ENCODE results near the gene CNDP2.

The CNDP2 gene

GRCh38 chr18:74529811-74530583 is 33.8 kb downstream of the CNDP2 start:
- no peak overlapping the region for H3K4me2 ChIP-seq (ENCODE audit: low read length)

GRCh38 chr18:74530584-74530862 is 34.4 kb downstream of the CNDP2 start:
- H3K36me3 ChIP-seq (ENCODE audit: control insufficient read depth, low read length): no peaks in the 10 kb centered on the region
- no peak overlapping the region for H3K4me3 ChIP-seq (ENCODE audit: low read length)
- no peaks in the 10 kb centered on the region for H3K4me1 ChIP-seq (ENCODE audit: control insufficient read depth, low read length)
- no peak overlapping the region for H3K27ac ChIP-seq (ENCODE audit: low read depth, low read length)
- H3K4me2 ChIP-seq (ENCODE audit: low read length): no peak overlapping the region
- no peaks in the 10 kb centered on the region for H3K9me3 ChIP-seq (ENCODE audit: control insufficient read depth, insufficient read depth, low read length)
- H3K9me2 ChIP-seq (replicated peaks; ENCODE audit: control insufficient read depth, low read length): no peaks in the 10 kb centered on the region
- H3K27me3 ChIP-seq (ENCODE audit: control insufficient read depth, low read length): 0 out of 2 replicates have a peak, but pooled peaks cover 2% of the 10 kb centered on the region
- no peak for TF ChIP-seq EZH2phosphoT487 (IDR thresholded peaks at IDR 0.05; ENCODE audit: borderline replicate concordance, low read length)
- no peak for TF ChIP-seq CTCF (IDR thresholded peaks at IDR 0.05; ENCODE audit: low read depth, low read length, poor library complexity, severe bottlenecking)
- no peaks in the 10 kb centered on the region for H3F3A ChIP-seq (ENCODE audit: control insufficient read depth, insufficient read depth)
- no peaks in the 10 kb centered on the region for H4K20me1 ChIP-seq (ENCODE audit: control insufficient read depth, insufficient read depth, low read depth, low read length)
- no peaks in the 10 kb centered on the region for H3K79me2 ChIP-seq (ENCODE audit: control insufficient read depth, low read length)

More at GRCh38 chr18:74529811-74530583, 33.8 kb downstream of the CNDP2 start:
- H3K27me3 ChIP-seq (ENCODE audit: control insufficient read depth, low read length): 0 out of 2 replicates have a peak, but pooled peaks cover 2% of the 10 kb centered on the region
- H3K79me2 ChIP-seq (ENCODE audit: control insufficient read depth, low read length): no peaks in the 10 kb centered on the region
- H3K27ac ChIP-seq (ENCODE audit: low read depth, low read length): no peak overlapping the region
- H4K20me1 ChIP-seq (ENCODE audit: control insufficient read depth, insufficient read depth, low read depth, low read length): no peaks in the 10 kb centered on the region
- H3K4me3 ChIP-seq (ENCODE audit: low read length): no peak overlapping the region
- no peaks in the 10 kb centered on the region for H3F3A ChIP-seq (ENCODE audit: control insufficient read depth, insufficient read depth)
- TF ChIP-seq CTCF (IDR thresholded peaks at IDR 0.05; ENCODE audit: low read depth, low read length, poor library complexity, severe bottlenecking) (no peak), EZH2phosphoT487 (IDR thresholded peaks at IDR 0.05; ENCODE audit: borderline replicate concordance, low read length) (no peak)
- no peaks in the 10 kb centered on the region for H3K9me3 ChIP-seq (ENCODE audit: control insufficient read depth, insufficient read depth, low read length)
- no peaks in the 10 kb centered on the region for H3K36me3 ChIP-seq (ENCODE audit: control insufficient read depth, low read length)
- H3K4me1 ChIP-seq (ENCODE audit: control insufficient read depth, low read length): no peaks in the 10 kb centered on the region
- H3K9me2 ChIP-seq (replicated peaks; ENCODE audit: control insufficient read depth, low read length): no peaks in the 10 kb centered on the region

- no peak overlapping the region for H3K4me3 ChIP-seq (ENCODE audit: low read length)
- H3K4me1 ChIP-seq (ENCODE audit: control insufficient read depth, low read length): no peaks in the 10 kb centered on the region
- H3K9me3 ChIP-seq (ENCODE audit: control insufficient read depth, insufficient read depth, low read length): no peaks in the 10 kb centered on the region
- H3K27me3 ChIP-seq (ENCODE audit: control insufficient read depth, low read length): 0 out of 2 replicates have a peak, but pooled peaks cover 2% of the 10 kb centered on the region
- TF ChIP-seq CTCF (IDR thresholded peaks at IDR 0.05; ENCODE audit: low read depth, low read length, poor library complexity, severe bottlenecking) (no peak), EZH2phosphoT487 (IDR thresholded peaks at IDR 0.05; ENCODE audit: borderline replicate concordance, low read length) (no peak)
- no peaks in the 10 kb centered on the region for H3K9me2 ChIP-seq (replicated peaks; ENCODE audit: control insufficient read depth, low read length)
- no peak overlapping the region for H3K27ac ChIP-seq (ENCODE audit: low read depth, low read length)
- H3K36me3 ChIP-seq (ENCODE audit: control insufficient read depth, low read length): no peaks in the 10 kb centered on the region
- no peak overlapping the region for H3K4me2 ChIP-seq (ENCODE audit: low read length)
- no peaks in the 10 kb centered on the region for H3K79me2 ChIP-seq (ENCODE audit: control insufficient read depth, low read length)
- no peaks in the 10 kb centered on the region for H4K20me1 ChIP-seq (ENCODE audit: control insufficient read depth, insufficient read depth, low read depth, low read length)
- H3F3A ChIP-seq (ENCODE audit: control insufficient read depth, insufficient read depth): no peaks in the 10 kb centered on the region
These were observed 34.9 kb downstream of the CNDP2 start for GRCh38 chr18:74531043-74531442.

Measured in DOHH2 (cell line).